Breast epithelium (tissue), 3 donors: ENCODE results near the gene SRSF8.

Experiments
- CTCF ChIP-seq, 3 donors: fragments of 450-650 bp; IDR thresholded peaks; one replicate each; pipeline ENCODE4 v1.5.1; 2016 to 2017; ENCODE audit warnings: antibody characterized with exemption in 3 of 3, mild to moderate bottlenecking in 3 of 3, moderate library complexity in 3 of 3
- POLR2A ChIP-seq: fragments of 450-650 bp; IDR thresholded peaks from one replicate; pipeline ENCODE4 v1.6.1; 2016; ENCODE audit warnings: antibody characterized with exemption, mild to moderate bottlenecking, moderate library complexity
- POLR2AphosphoS5 ChIP-seq, 3 donors: sonication (generic); formaldehyde crosslinking; IDR thresholded peaks; one replicate each; pipeline ENCODE4 v1.6.1; 2017; ENCODE audit warnings: antibody characterized with exemption in 3 of 3

- TF ChIP-seq CTCF (IDR thresholded peaks at IDR 0.05) = no peak
- no peak for TF ChIP-seq POLR2A
- no peak for TF ChIP-seq POLR2AphosphoS5 (IDR thresholded peaks at IDR 0.05)
Measured at GRCh38 chr11:95084509-95084908, 17.8 kb downstream of the SRSF8 start.
